Measurements from ENCODE around the gene RGS4.

RGS4 gene

DNA sequence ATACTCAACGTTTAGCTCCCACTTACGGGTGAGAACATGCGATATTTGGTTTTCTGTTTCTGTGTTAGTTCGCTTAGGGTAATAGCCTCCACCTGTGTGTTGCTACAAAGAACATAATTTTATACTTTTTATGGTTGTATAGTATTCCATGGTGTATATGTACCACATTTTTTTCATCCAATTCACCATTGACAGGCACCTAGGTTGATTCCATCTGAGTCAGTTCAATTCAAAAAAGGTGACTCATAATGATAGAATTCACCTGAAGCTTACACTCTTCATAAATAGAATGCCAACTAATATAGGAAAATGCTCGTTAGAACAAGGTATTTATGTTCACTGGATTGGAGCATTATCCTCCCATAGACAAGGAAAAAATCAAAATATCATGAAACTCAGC lies 38.5 kb downstream of the RGS4 start:
- H3K9me3 Mint-ChIP-seq: no peaks in the 10 kb centered on the region
- no peak overlapping the region for H3K4me3 Mint-ChIP-seq
- no peaks in the 10 kb centered on the region for H3K36me3 Mint-ChIP-seq
- no peaks in the 10 kb centered on the region for H3K4me1 Mint-ChIP-seq
- H3K27ac Mint-ChIP-seq: no peak overlapping the region
- no peak for ATAC-seq
- no peak for DNase-seq (ENCODE audit: low spot score in 2 of 2)

DNA sequence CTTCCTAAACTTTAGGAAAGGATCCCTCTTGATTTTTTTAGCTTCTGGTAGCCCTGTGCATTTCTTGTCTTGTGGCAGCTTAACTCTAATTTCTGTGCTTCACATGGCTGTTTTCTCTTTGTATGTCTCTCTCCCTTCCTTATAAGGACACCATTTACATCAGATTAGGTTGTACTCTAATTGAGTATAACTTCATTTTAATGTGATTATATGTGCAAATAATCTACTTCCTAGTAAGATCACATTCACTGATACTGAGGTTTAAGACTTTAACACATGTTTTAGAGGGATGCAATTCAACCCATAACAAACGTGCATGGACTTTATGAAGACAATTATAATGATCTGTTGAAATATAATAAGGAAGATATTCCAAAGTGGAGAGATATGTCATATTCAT lies 46.7 kb downstream of the RGS4 start:
- no peaks in the 10 kb centered on the region for H3K4me1 Mint-ChIP-seq
- DNase-seq (ENCODE audit: low spot score in 2 of 2): no peak
- H3K4me3 Mint-ChIP-seq: no peak overlapping the region
- no peak overlapping the region for H3K27ac Mint-ChIP-seq
- no peak for ATAC-seq
- H3K36me3 Mint-ChIP-seq: no peaks in the 10 kb centered on the region
- H3K9me3 Mint-ChIP-seq: no peaks in the 10 kb centered on the region

DNA sequence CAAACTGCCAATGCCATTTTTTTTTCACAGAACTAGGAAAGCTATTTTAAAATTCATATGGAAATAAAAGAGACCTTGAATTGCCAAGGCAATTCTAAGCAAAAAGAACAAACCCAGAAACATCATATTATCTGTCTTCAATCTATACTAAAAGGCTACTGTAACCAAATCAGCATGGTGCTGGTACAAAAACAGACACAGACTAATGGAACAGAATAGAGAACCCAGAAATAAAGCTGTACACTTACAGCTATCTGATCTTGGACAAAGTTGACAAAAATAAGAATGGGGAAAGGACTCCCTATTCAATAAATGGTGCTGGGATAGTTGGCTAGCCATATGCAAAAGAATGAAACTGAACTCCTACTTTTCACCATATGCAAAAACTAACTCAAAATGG lies 50.5 kb downstream of the RGS4 start:
- Mint-ChIP-seq H3K27ac (no peak overlapping the region), H3K4me1 (no peaks in the 10 kb centered on the region), H3K4me3 (no peak overlapping the region), H3K9me3 (no peaks in the 10 kb centered on the region), H3K36me3 (no peaks in the 10 kb centered on the region)
- ATAC-seq: no peak
- no peak for DNase-seq (ENCODE audit: low spot score in 2 of 2)

DNA sequence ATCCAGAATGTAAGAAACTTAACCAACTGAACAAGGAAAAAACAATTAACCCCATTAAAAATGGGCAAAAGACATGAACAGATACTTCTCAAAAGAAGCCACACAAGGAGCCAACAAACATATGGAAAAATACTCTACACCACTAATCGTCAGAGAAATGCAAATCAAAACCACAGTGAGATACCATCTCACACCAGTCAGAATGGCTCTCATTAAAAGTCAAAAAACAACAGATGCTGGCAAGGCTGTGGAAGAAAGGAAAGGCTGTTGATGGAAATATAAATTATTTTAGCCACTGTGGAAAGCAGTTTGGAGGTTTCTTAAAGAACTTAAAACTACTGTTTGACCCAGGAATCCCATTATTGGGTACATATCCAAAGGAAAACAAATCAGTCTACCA lies 51.2 kb downstream of the RGS4 start:
- Mint-ChIP-seq H3K27ac (no peak overlapping the region), H3K4me3 (no peak overlapping the region), H3K9me3 (no peaks in the 10 kb centered on the region), H3K4me1 (no peaks in the 10 kb centered on the region), H3K36me3 (no peaks in the 10 kb centered on the region)
- DNase-seq (ENCODE audit: low spot score in 2 of 2) (no peak), ATAC-seq (no peak)

DNA sequence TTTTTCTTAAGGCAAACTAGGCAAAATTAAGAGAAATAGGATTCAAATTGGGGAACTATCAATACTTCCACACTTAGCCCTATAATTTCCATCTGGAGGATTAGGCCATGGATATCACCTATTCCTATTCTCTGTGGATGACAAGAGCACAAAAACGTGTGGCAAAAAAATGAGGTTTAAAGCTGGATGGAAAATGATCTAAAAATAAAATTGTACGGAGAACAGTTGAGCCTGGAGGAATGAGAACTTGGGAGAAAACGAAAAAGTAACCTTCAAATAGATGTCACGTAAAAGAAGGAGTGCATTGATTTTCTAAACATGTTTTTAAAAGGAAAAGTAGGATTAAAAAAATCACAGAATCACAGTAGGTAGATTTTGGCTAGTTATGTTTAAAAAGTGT lies 55.7 kb downstream of the RGS4 start:
- H3K4me3 Mint-ChIP-seq: no peak overlapping the region
- no peaks in the 10 kb centered on the region for H3K36me3 Mint-ChIP-seq
- ATAC-seq (no peak), DNase-seq (ENCODE audit: low spot score in 2 of 2) (no peak)
- H3K27ac Mint-ChIP-seq: no peak overlapping the region
- no peaks in the 10 kb centered on the region for H3K4me1 Mint-ChIP-seq
- no peaks in the 10 kb centered on the region for H3K9me3 Mint-ChIP-seq

All from stimulated activated effector memory CD8-positive, alpha-beta T cell treated with anti-CD3 and anti-CD28 coated beads, Interleukin-12 subunit alpha, Interleukin-12 subunit beta, amount 100 ng/mL, for 72 hours (primary cell).